Activated B cell treated with CpG ODN at 0.5 μM for 24 hours (primary cell): Measurements from ENCODE around the gene CXXC5. TPM values are rescaled to one million over a fixed set of nuclear protein-coding genes. Genes with fewer than 3 reads are reported as not detected.

Source experiments
- ATAC-seq: fragments of 200-7000 bp; cut with Tn5 transposase; one replicate; pipeline ENCODE4 v1.10.0; 2021; ENCODE audit warnings: low read depth, mild to moderate bottlenecking, moderate library complexity
- CTCF ChIA-PET: fragments of 350-600 bp; sonication (Branson Sonifier 250); formaldehyde crosslinking; loops from one replicate; lab custom pipeline; 2021; ENCODE audit warnings: antibody characterized with exemption; lab: Charles Lee
- POLR2A ChIA-PET: fragments of 350-600 bp; sonication (Branson Sonifier 250); formaldehyde crosslinking; loops from one replicate; lab custom pipeline; 2021; ENCODE audit warnings: antibody characterized with exemption; lab: Charles Lee
- DNase-seq: peaks from one replicate; pipeline ENCODE4 v3.0.0; 2022
- H3K27ac Mint-ChIP-seq: one replicate; pipeline ENCODE4 v1.8.0; 2020; ENCODE audit warnings: mixed read lengths
- H3K27me3 Mint-ChIP-seq: one replicate; pipeline ENCODE4 v1.8.0; 2021; ENCODE audit warnings: mixed read lengths
- H3K36me3 Mint-ChIP-seq: one replicate; pipeline ENCODE4 v1.8.0; 2021; ENCODE audit warnings: low read depth, mixed read lengths
- H3K4me1 Mint-ChIP-seq: one replicate; pipeline ENCODE4 v1.8.0; 2021; ENCODE audit warnings: mixed read lengths
- H3K4me3 Mint-ChIP-seq: one replicate; pipeline ENCODE4 v1.8.0; 2020; ENCODE audit warnings: mild to moderate bottlenecking, mixed read lengths
- H3K9me3 Mint-ChIP-seq: one replicate; pipeline ENCODE4 v1.8.0; 2020; ENCODE audit warnings: mixed read lengths
- intact Hi-C: fragments of 100-400 bp; cut with micrococcal nuclease; formaldehyde crosslinking; loops from one replicate; pipeline ENCODE4 v1.15.1; 2024
- total RNA-seq: library from RNA; stranded (reverse); gene quantifications from 2 replicates; pipeline ENCODE4 v1.2.3, GENCODE V29; 2022
- TF ChIP-seq, protein P1 (sequence below): fragments of 200-600 bp; IDR thresholded peaks from one replicate; pipeline ENCODE4 v1.8.0; 2022; ENCODE audit warnings: antibody characterized with exemption, mild to moderate bottlenecking

The CXXC5 gene
- total RNA-seq, 1 donor from 2014 or later, result 115 TPM

- no peaks in the 10 kb centered on the region for H3K27me3 Mint-ChIP-seq
- ATAC-seq (no peak), DNase-seq (no peak)
- POLR2A ChIA-PET, result interaction anchor here (1.2 to 2.9 kb wide), 2 partner anchors 8 to 17 kb away, joined by 5 to 7 read pairs; no protein-coding TSS in a partner anchor
- TF ChIP-seq, protein P1, sequence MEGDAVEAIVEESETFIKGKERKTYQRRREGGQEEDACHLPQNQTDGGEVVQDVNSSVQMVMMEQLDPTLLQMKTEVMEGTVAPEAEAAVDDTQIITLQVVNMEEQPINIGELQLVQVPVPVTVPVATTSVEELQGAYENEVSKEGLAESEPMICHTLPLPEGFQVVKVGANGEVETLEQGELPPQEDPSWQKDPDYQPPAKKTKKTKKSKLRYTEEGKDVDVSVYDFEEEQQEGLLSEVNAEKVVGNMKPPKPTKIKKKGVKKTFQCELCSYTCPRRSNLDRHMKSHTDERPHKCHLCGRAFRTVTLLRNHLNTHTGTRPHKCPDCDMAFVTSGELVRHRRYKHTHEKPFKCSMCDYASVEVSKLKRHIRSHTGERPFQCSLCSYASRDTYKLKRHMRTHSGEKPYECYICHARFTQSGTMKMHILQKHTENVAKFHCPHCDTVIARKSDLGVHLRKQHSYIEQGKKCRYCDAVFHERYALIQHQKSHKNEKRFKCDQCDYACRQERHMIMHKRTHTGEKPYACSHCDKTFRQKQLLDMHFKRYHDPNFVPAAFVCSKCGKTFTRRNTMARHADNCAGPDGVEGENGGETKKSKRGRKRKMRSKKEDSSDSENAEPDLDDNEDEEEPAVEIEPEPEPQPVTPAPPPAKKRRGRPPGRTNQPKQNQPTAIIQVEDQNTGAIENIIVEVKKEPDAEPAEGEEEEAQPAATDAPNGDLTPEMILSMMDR, result no peak
- no peaks in the 10 kb centered on the region for H3K9me3 Mint-ChIP-seq
- intact Hi-C loops, result no loop called here
- H3K4me1 Mint-ChIP-seq, result peaks cover 73% of the 10 kb centered on the region
- peak overlapping the region; percentile 66 for H3K27ac Mint-ChIP-seq
- H3K4me3 Mint-ChIP-seq, result no peak overlapping the region
- CTCF ChIA-PET, result interaction anchor here (1.4 to 2.3 kb wide), 2 partner anchors 10 to 122 kb away, joined by 6 to 7 read pairs; no protein-coding TSS in a partner anchor
- H3K36me3 Mint-ChIP-seq, result no peaks in the 10 kb centered on the region
Measured at GRCh38 chr5:139644001-139644456, 4.1 kb upstream of the CXXC5 start.

- intact Hi-C loops, result no loop called here
- peak; percentile 12 for DNase-seq
- H3K4me3 Mint-ChIP-seq, result no peak overlapping the region
- no peak for ATAC-seq
- H3K27me3 Mint-ChIP-seq, result no peaks in the 10 kb centered on the region
- peak overlapping the region; percentile 9 for H3K27ac Mint-ChIP-seq
- ChIA-PET CTCF (interaction anchor here (1.4 to 2.3 kb wide), 2 partner anchors 10 to 121 kb away, joined by 6 to 7 read pairs; no protein-coding TSS in a partner anchor), POLR2A (interaction anchor here (1.0 to 11.7 kb wide), 4 partner anchors 9 to 45 kb away, joined by 4 to 772 read pairs (median 6); no protein-coding TSS in a partner anchor)
- peaks cover 6% of the 10 kb centered on the region for H3K36me3 Mint-ChIP-seq
- TF ChIP-seq, protein P1, result no peak
- H3K9me3 Mint-ChIP-seq, result no peaks in the 10 kb centered on the region
- peaks cover 68% of the 10 kb centered on the region for H3K4me1 Mint-ChIP-seq
Measured at GRCh38 chr5:139644646-139645429, 3.3 kb upstream of the CXXC5 start.

DNA sequence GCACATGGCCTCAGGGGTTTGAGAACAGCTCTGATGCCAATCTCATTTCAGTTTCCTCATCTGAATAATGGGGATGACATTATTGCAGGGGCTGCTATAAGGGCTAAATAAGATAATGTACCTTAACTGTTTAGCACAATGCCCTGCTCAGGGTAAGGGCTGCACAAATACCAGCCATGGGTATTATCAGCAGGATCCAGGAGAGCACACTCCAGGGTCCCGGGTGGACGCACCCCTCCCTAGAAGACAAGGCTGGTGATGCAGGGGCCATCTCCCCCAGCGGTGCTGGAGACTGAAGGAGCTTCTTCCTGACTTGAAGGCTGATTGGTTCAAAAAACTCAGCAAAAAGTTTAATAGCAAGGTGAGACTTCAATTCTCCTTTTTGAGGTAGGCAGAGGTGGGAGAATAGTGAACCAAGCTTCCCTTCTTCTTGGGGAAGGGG lies 2.7 kb upstream of the CXXC5 start:
- TF ChIP-seq, protein P1, result no peak
- Mint-ChIP-seq H3K27me3 (no peaks in the 10 kb centered on the region), H3K36me3 (peaks cover 7% of the 10 kb centered on the region), H3K27ac (no peak overlapping the region), H3K4me3 (no peak overlapping the region), H3K4me1 (peaks cover 63% of the 10 kb centered on the region), H3K9me3 (no peaks in the 10 kb centered on the region)
- no peak for ATAC-seq
- CTCF ChIA-PET, result interaction anchor here (2.3 kb wide), 1 partner anchor 11 kb away, joined by 7 read pairs; no protein-coding TSS in a partner anchor
- intact Hi-C loops, result no loop called here
- peak; percentile 7 for DNase-seq
- POLR2A ChIA-PET, result interaction anchor here (0.5 to 11.7 kb wide), 5 partner anchors 9 to 50 kb away, joined by 3 to 772 read pairs (median 4); no protein-coding TSS in a partner anchor

DNA sequence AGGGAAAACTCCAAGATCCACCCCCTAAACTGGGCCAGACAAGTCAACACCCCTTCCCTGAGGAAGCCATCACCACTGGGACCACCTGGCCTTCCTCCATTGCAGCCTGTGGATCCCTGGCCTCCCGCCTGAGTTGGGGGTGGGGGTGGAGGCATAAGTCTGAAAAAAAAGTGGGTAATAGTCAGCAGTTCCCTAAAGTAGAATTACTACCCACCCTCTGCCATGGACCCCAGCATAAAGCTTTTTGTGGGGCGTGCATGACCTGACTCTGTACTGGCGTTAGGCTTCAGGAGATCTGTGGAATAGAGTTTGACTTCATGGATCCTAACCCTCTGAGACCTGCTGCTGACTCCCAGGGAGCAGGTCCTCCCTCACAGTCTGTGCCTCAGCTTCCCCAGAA lies 2.0 kb upstream of the CXXC5 start:
- no peaks in the 10 kb centered on the region for H3K27me3 Mint-ChIP-seq
- H3K9me3 Mint-ChIP-seq, result no peaks in the 10 kb centered on the region
- ATAC-seq (no peak), DNase-seq (peak; percentile 12)
- intact Hi-C loops, result no loop called here
- no peak overlapping the region for H3K4me3 Mint-ChIP-seq
- TF ChIP-seq, protein P1, result no peak
- peaks cover 65% of the 10 kb centered on the region for H3K4me1 Mint-ChIP-seq
- H3K27ac Mint-ChIP-seq, result peak overlapping the region; percentile 46
- ChIA-PET POLR2A (interaction anchor here (0.5 to 11.7 kb wide), 3 partner anchors 10 to 51 kb away, joined by 3 to 772 read pairs (median 5); no protein-coding TSS in a partner anchor), CTCF (no interaction called here)
- H3K36me3 Mint-ChIP-seq, result peaks cover 9% of the 10 kb centered on the region
